Adipocyte (in vitro differentiated cells): ENCODE data around the gene METTL23.
"Not testable (repeated sequence)": the region's sequence is repeated elsewhere in the genome, so short reads cannot be mapped to it uniquely, and the experiment has no call there.

Source experiments
- DNase-seq: peaks from one replicate; pipeline ENCODE4 v3.0.0-alpha.2; 2015; ENCODE audit warnings: low read depth
- H3K27me3 ChIP-seq: replicated peaks from 2 replicates; pipeline ENCODE4 v1.7.0; 2013; ENCODE audit warnings: mild to moderate bottlenecking, low read length, moderate library complexity; ENCODE audit not compliant: control insufficient read depth, insufficient read depth
- H3K36me3 ChIP-seq: 2 replicates; pipeline ENCODE4 v1.7.0; 2013; ENCODE audit warnings: low read length, mild to moderate bottlenecking, moderate library complexity; ENCODE audit not compliant: control insufficient read depth, insufficient read depth, severe bottlenecking
- H3K4me1 ChIP-seq: 2 replicates; pipeline ENCODE4 v1.7.0; 2013; ENCODE audit warnings: mild to moderate bottlenecking, low read length, moderate library complexity; ENCODE audit not compliant: control insufficient read depth, insufficient read depth
- H3K4me3 ChIP-seq: 2 replicates; pipeline ENCODE4 v1.7.0; 2013; ENCODE audit warnings: mild to moderate bottlenecking, low read length, moderate library complexity
- H3K9ac ChIP-seq: 2 replicates; pipeline ENCODE4 v1.7.0; 2013; ENCODE audit warnings: mild to moderate bottlenecking, low read length, moderate library complexity
- H3K9me3 ChIP-seq: 2 replicates; pipeline ENCODE4 v1.7.0; 2013; ENCODE audit warnings: mild to moderate bottlenecking, low read length, moderate library complexity; ENCODE audit not compliant: control insufficient read depth

Gene METTL23

DNA sequence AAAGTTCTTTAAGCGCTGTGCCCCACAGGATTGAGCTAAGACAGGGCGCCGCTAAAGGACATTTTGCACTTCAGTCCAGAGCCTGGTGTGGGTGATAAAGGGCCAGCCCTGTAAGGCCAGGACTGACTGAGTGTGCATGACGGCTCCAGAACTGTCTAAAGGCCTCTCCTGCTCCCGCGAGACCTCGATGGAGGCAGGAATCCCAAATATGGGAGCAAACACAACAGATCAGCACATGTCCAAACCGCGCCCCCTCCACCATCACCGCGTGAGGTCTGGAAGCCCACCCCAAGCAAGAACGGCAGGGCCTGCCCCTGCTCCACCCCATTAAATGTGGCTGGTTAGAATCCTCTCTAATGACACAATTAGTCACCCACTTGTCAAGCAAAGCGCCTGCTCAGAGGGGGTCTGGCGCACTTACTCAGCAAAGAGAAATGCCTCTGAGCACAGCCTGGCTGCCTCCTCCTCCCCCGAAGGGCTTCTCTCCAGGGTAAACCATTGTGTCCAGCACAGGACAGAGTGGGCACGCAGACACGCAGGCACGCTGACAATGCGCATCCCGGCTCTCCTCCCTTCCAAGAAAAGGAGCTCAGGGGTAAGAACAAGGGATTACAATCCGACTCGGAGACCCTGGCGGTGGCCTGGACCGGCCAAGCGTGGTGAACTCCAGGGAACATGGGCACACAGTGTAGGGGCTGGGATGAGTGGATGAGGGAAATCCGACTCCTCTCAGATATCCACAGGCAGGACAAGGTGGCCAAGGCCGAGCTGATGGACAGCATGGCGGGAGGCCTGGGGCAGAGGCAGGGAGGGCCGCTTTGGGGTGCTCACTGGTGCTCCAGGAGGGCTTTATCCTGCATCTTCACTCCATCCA lies 17.3 kb upstream of the METTL23 start:
- Histone ChIP-seq H3K9me3 (no peaks in the 10 kb centered on the region), H3K9ac (peak overlapping the region; percentile 96)
- peak; percentile 89 for DNase-seq

GRCh38 chr17:76709951-76710862 lies 16.4 kb upstream of the METTL23 start:
- Histone ChIP-seq H3K4me3 (peak overlapping the region; percentile 92), H3K4me1 (peaks cover 46% of the 10 kb centered on the region), H3K36me3 (peaks cover 13% of the 10 kb centered on the region), H3K9ac (peak overlapping the region; percentile 96)
- H3K9me3 ChIP-seq, H3K27me3 ChIP-seq: not testable (repeated sequence)
- DNase-seq: peak; percentile 66

More for the DNA sequence above, 17.3 kb upstream of the METTL23 start:
- peaks cover 38% of the 10 kb centered on the region for H3K4me1 ChIP-seq
- no peaks in the 10 kb centered on the region for H3K27me3 ChIP-seq
- H3K4me3 ChIP-seq: peak overlapping the region; percentile 92
- H3K36me3 ChIP-seq: peaks cover 11% of the 10 kb centered on the region

DNA sequence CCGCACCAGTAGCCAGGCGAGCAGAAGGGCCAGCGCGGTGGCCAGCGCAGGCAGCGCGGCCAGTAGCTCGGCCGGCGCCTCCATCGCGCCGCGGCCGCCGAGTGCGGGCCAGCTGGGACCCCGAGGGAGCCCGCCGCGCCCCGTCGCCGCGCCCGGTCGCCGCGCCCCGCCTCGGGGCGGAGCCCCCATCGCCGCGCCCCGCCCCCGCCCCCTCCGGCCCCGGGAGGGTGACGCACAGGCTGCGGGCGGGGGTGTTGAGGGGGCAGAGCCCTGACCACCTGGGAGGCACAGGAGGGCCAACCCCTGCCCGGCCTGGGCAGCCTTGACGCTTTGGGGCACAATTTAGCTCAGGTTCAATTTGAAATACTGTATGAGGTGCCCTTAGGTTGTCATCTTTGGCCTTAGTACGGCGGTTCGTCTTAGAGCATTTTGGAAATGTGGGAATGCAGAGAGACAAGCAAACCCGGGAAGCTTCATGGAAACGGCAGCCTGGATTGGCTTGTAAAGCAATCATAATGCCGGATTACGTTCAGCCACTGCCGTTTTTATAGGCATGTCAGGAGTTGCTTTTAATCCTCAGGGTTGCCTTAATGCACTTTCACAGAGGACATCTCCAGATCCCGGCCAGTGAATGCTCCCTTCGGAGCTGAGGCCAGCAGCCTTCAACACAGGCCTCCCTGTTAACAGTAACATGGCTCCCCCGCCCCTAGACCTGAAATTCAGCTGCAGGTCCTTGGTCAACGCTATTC lies 15.6 kb upstream of the METTL23 start, which contains the start of gene MXRA7:
Gene MXRA7 (minus strand): TSS at position 103 of the 749 bp plus-strand sequence. CDS start 19 bp downstream, at position 84.
- peaks cover 18% of the 10 kb centered on the region for H3K36me3 ChIP-seq
- H3K9ac ChIP-seq: peak within 1 kb of the TSS; percentile 96
- no peaks in the 10 kb centered on the region for H3K27me3 ChIP-seq
- peaks cover 55% of the 10 kb centered on the region for H3K4me1 ChIP-seq
- H3K4me3 ChIP-seq: peak within 1 kb of the TSS; percentile 92
- H3K9me3 ChIP-seq: no peaks in the 10 kb centered on the region
- peak; percentile 92 for DNase-seq

- H3K4me1 ChIP-seq: peaks cover 58% of the 10 kb centered on the region
- DNase-seq, H3K27me3 ChIP-seq, H3K9ac ChIP-seq, H3K9me3 ChIP-seq, H3K4me3 ChIP-seq: not testable (repeated sequence)
- peaks cover 20% of the 10 kb centered on the region for H3K36me3 ChIP-seq
Measured at GRCh38 chr17:76712321-76712720, 14.3 kb upstream of the METTL23 start.

GRCh38 chr17:76713765-76714164 lies 12.9 kb upstream of the METTL23 start:
- H3K4me3 ChIP-seq: no peak overlapping the region
- peaks cover 32% of the 10 kb centered on the region for H3K36me3 ChIP-seq
- H3K9me3 ChIP-seq: no peaks in the 10 kb centered on the region
- peak overlapping the region; percentile 60 for H3K9ac ChIP-seq
- peaks cover 46% of the 10 kb centered on the region for H3K4me1 ChIP-seq
- DNase-seq: no peak
- H3K27me3 ChIP-seq: no peaks in the 10 kb centered on the region

GRCh38 chr17:76714336-76714735 lies 12.3 kb upstream of the METTL23 start:
- peaks cover 38% of the 10 kb centered on the region for H3K36me3 ChIP-seq
- peak overlapping the region; percentile 60 for H3K9ac ChIP-seq
- no peaks in the 10 kb centered on the region for H3K27me3 ChIP-seq
- no peak for DNase-seq
- no peaks in the 10 kb centered on the region for H3K9me3 ChIP-seq
- no peak overlapping the region for H3K4me3 ChIP-seq
- H3K4me1 ChIP-seq: peaks cover 43% of the 10 kb centered on the region

DNA sequence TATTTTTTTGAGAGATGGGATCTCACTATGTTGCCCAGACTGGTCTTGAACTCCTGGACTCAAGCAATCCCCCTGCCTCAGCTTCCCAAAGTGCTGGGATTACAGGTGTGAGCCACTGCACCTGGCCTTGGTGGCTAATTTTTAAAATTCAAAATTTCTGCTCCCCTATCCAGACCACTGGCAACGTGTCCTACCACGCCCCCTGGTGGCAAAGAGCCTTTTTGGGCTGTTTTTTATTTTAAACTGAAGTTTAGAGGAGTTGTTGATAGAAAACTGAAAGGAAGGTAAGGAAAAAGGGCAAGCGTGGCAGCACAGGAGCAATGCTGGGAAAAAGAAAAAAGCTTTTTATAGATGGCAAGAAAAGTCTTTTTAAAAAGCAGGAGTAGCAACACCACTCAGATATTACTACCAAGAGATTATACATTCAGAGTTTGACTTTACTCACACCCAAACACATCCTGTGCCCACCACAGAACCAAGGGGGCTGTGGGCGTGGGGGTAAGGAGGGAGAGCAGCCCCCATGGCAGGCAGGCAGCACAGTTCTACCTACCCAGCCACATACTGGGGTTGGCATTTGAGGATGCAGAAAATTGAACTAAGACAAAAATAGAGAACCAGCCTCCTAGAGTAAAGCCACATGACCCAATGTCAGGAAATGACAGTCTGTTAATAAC lies 11.7 kb upstream of the METTL23 start:
- no peak overlapping the region for H3K4me3 ChIP-seq
- DNase-seq: peak; percentile 91
- H3K36me3 ChIP-seq: peaks cover 44% of the 10 kb centered on the region
- peak overlapping the region; percentile 60 for H3K9ac ChIP-seq
- no peaks in the 10 kb centered on the region for H3K9me3 ChIP-seq
- peaks cover 43% of the 10 kb centered on the region for H3K4me1 ChIP-seq
- no peaks in the 10 kb centered on the region for H3K27me3 ChIP-seq

- DNase-seq: no peak
- H3K9ac ChIP-seq: peak overlapping the region; percentile 60
- peaks cover 49% of the 10 kb centered on the region for H3K36me3 ChIP-seq
- H3K9me3 ChIP-seq: no peaks in the 10 kb centered on the region
- H3K4me3 ChIP-seq: no peak overlapping the region
- H3K27me3 ChIP-seq: no peaks in the 10 kb centered on the region
- peaks cover 43% of the 10 kb centered on the region for H3K4me1 ChIP-seq
Measured at GRCh38 chr17:76715496-76715830, 11.2 kb upstream of the METTL23 start.

DNA sequence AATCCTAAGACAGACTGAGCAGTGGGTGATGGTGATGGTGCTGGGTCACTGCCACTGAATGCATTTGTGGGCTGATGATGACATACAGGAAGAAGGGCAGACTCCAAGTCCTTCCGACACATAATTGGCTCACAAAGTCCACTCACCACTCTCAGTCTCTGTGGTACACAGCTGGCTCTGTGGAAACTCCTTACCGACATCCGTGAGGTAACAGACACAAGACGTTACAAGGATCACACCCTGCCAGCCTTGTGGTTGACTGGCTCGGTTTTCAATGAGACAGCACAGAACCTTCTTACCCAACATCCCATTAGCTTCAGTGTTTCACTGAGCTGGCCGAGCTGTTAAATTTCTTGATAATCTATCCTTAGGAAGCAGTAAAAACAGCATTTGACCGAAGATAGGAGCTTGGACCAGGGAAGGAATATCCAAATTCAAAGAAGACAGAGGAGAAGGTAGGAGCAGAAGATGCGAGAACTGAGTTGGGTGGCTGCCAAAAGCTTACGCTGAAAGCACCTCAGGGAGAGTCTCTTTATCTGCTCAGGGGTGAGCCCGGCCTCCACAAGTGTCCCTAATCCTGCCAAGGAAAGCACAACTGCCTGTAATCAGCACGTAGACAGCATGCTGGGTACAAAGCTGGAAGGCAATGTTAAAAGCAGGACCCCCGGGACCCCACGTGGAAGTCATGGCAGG lies 10.3 kb upstream of the METTL23 start:
- Histone ChIP-seq H3K9me3 (no peaks in the 10 kb centered on the region), H3K9ac (peak overlapping the region; percentile 89), H3K4me3 (peak overlapping the region; percentile 72), H3K4me1 (peaks cover 39% of the 10 kb centered on the region), H3K36me3 (peaks cover 57% of the 10 kb centered on the region), H3K27me3 (no peaks in the 10 kb centered on the region)
- peak; percentile 82 for DNase-seq

DNA sequence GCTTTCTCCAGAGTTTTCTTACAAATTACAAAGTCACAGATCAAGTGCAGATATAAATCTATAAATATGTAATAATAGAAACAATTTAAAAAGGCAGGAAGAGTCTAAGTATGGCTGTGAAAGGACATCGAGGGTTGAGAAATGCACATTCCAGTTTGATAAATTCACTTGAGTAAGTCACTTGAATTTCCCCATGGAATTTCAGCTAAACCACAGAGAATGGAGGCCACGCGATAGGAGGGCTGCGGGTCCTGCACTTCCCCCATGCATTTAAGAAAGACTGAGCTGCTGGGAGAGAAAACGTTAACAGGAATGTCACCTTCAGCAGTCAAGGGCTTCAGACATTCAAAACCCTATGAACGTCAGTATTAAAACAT lies 9.8 kb upstream of the METTL23 start:
- Histone ChIP-seq H3K27me3 (no peaks in the 10 kb centered on the region), H3K4me3 (peak overlapping the region; percentile 72), H3K9me3 (no peaks in the 10 kb centered on the region), H3K36me3 (peaks cover 63% of the 10 kb centered on the region), H3K9ac (peak overlapping the region; percentile 89), H3K4me1 (peaks cover 34% of the 10 kb centered on the region)
- peak; percentile 90 for DNase-seq
